Measurements from ENCODE around the gene FIGNL2.
"Not testable (repeated sequence)": the region's sequence is repeated elsewhere in the genome, so short reads cannot be mapped to it uniquely, and the experiment has no call there.

The FIGNL2 gene

GRCh38 chr12:51833448-51834227 is 14.9 kb downstream of the FIGNL2 start:
- DNase-seq, result no peak

DNA sequence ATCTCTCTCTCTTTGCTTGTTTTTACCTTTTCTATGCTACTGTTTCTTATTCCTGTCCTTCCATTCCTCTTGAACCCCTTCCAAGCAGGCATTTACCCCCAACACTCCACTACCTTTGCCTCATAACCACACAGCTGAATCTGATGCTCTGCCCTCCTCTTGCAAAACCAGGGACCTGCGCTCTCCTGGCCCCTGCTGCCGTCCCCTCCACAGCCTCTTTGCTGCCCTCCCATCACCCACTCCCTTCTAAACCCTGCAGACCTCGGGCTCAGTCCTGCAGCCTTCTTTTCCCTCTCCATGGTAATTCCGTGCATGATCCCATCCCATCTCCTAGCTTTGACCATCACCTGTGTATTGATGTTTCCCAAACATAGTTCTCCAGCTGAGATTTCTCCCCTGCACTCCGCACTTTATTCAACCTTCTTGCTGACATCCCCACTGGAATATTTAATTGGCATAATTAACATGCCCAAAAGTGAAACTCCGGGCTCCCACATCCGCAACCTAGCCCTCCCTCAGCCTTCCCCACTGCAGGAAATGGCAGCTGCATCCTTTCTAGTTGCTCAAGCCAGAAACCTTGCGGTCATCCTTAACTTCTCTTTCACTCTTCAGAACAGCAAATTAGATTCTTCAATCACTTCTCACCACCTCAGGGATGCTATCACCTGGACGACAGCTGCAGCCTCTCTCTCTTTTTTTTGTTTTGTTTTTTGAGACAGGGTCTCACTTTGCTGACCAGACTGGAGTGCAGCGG is 16.0 kb downstream of the FIGNL2 start:
- no peak for DNase-seq

DNA sequence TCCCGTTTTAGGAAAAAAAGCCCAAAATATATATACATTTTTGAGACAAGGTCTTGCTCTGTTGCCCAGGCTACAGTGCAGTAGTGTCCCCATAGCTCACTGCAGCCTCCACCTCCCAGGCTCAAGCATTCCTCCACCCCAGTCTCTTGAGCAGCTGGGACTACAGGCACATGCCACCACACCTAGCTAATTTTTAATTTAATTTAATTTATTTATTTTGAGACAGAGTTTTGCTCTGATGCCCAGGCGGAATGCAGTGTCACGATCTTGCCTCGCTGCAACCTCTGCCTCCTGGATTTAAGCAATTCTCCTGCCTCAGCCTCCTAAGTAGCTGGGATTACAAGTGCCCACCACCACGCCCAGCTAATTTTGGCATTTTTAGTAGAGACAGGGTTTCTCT is 16.7 kb downstream of the FIGNL2 start:
- DNase-seq, result not testable (repeated sequence)

DNA sequence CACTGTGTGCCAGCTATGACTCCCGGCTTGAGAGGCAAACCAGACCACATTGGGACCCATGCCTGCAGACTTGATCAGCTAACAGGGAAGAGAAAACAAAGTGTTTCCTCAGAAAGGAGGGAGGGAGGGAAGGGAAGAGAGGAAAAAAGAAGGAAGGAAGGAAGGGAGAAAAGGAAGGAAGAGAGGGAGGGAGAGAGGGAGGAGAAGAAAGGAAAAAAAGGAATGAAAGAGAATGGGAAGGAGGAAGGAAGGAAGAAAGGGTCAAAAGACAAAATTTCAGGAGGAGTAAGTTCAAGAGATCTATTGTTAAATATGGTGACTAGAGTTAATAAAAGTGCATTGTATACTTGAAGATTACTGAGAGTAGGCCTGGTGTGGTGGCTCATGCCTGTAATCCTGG is 18.9 kb downstream of the FIGNL2 start:
- DNase-seq, result no peak

- no peak for DNase-seq
Measured at GRCh38 chr12:51829011-51829481, 19.5 kb downstream of the FIGNL2 start.

DNA sequence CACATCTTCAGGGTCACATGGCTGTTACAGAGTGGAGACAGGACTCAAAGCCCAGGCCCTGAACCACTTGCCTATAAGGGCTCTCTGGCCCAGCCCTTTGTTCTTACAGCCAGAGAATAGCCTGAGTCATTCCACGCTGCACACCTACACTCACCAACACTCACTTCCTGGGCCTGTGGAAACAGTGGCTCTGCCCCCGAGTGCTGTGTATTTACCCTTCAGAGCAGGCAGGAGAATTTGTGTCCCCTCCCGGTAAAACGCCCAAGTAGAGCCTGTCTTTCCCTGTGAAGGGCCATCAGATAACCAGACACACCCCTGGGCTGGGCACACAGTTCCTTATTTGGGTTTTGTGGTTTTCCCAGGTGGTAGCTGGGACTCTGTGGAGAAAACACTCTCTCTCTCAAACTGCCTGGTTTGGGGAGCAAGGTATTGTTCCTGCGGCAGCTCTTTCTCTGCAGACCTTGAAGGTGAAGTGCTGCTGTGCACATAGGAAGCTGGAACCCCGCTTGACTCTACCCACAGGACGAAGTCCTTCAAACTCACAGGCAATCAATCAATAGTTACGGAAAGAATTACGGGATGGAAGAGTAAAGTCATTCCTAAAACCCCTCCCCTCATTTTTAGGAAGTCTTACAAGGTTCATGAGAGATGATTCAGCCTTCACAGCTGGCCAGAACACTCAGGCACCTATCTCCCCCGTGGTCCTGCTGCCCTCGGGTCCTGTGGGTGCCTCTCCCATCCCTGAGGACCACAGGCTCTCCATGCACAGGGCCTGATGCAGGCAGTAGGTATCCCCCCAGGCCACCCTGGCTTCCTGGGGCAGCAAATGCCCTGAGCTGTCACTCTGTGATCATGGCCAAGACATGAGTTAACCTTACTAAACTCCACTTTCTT is 20.3 kb downstream of the FIGNL2 start:
- no peak for DNase-seq

- DNase-seq, result no peak
Measured at GRCh38 chr12:51826881-51827280, 21.6 kb downstream of the FIGNL2 start.

DNA sequence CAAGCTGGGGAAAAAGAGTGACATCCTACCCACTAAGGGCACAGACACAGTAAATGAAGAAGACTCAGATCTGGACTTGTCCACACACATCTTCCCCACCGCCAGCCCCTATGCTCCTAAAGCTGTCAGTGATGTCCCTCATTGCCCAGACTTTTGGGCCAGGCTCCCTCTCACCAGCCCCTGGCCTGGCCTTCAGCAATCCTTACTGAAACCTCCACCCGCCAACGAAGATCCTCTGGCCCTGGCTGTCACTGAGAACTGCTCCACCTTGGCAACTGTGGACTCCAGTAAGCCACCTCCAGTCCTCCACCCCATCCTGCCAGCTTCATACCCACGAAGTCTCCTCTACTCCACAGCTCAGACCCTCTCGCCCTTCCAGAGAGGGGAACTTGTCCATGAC is 23.3 kb downstream of the FIGNL2 start:
- no peak for DNase-seq

GRCh38 chr12:51823875-51824565 is 24.5 kb downstream of the FIGNL2 start:
- DNase-seq, result no peak

DNA sequence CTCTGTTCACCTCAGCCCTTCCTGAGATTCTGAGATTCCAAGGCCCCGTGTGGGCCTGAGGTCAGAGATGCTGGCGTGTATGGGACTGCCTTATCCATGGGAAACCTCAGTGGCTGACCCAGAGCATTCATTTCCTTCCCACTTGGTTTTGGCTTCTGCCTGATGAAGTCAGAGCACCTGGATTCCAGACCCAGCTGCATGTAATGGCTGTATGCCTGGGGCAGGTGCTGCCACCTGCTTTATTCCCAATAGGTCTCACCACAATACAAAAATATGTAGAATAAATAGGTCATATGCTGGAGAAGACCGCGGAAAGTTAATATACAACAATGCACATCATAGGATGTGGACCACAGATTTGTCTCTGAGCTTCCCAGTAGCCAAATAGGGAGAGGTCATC is 25.6 kb downstream of the FIGNL2 start:
- no peak for DNase-seq

DNA sequence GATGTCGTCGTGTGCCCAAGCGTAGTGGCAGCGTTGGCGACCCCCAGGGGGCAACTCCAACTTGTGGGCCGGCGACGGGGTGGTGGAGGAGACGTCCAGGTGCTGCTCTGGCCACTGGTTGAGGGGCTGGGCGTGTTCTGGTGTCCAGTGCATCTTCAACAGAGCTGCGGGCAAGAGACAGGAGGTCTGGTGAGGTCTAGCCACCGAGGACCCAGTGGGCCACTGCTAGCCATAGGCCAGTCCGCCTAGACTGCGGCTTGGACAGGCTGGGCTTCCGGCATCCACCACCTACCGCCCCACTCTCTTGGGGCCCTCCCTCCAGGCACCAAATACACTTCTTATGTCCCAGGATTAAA is 26.3 kb downstream of the FIGNL2 start:
- DNase-seq, result no peak

GRCh38 chr12:51821440-51822260 is 26.9 kb downstream of the FIGNL2 start:
- no peak for DNase-seq

DNA sequence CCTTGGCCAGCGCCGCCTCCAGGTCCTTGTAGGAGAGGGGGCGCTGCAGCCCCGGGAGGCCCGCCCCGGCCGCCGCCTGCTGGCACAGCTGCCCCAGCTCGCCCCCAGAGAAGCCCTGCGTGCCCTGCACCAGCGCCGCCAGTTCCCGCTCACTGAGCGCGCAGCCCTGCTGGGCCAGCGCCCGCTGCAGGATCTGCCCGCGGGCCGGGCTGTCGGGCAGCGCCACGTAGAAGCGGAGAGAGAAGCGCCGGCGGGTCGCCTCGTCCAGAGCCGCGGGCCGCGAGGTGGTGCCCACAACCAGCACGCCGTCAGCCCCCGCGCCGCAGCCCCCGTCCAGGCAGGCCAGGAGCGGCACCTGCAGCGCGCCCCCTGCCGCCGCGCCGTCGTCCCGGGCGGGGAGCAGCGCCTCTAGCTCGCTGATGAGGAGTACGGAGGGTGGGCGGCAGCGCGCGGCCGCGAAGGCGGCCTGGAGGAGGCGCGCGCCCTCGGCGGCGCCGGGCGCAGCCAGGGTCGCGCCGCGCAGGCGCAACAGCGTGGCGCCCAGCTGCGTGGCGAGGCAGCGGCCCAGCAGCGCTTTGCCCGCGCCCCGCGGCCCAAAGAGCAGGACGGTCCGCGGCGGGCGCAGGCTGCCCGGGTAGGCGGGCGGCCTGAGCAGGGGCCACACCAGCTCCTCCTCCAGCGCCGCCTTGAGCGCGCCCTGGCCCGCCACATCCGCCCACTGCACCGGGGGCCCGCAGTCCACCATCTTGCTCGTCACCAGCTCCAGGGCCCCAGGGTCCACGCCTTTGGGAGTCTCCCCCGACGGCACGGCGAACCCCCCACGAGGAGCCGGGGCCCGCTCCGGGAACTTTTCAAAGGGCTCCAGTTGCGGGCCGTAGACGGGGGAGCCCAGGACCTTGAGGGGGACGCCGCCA is 27.7 kb downstream of the FIGNL2 start:
- no peak for DNase-seq

GRCh38 chr12:51819736-51820525 is 28.6 kb downstream of the FIGNL2 start:
- DNase-seq, result no peak

DNA sequence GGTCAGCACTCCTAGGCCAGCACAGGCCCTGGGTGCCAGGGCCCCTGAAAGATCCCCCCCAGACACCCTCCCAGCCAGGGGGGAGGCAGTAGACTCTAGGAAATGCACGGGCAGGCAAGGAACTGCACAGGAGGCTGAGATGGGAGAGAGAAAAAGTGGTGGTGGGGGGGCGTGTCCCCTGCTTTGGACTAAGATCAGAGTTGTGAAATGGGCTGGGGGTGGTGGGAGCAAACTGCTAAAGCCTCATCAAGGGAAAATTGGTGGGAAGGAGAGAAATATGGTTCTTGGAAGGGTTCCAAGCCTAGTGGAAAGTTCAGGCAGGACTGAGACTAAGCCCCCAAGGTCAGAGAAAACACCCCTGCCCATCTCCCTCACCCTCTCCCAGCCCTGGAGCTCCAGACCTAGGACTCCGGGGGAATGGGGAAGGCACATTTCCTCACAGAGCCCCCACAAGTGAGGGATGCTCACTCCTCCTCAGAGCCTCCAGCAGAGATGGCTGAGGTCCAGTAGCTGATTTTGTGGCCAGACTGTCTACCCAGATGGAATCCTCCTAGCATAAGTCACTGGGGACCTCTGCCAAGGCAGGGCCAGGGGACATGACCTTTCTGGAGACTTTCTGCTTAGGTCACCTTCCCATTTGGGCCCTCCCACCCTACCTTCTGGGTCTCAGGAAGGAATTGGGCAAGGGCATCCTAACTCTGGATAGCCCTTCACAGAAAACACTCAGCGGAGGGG is 29.8 kb downstream of the FIGNL2 start:
- DNase-seq, result no peak

DNA sequence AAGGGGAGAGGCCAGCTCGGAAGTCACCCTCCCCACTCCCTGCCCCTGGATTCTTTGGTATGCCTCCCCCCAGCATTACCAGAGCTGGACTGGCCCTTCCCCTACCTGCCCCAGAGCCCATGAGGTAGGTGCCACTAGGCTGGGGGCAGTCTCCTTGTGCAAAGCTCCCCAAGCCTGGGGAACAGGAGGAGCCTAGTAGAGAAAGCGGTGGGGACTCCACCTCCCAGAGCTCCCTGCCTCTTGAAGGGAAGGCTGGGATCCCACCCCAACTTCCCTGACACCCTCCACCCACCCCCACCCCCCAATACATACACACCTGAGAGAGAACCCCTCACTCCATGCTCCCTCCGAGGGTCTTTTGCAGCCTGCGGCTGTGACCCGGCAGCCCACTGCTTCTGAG is 30.4 kb downstream of the FIGNL2 start:
- DNase-seq, result no peak

DNA sequence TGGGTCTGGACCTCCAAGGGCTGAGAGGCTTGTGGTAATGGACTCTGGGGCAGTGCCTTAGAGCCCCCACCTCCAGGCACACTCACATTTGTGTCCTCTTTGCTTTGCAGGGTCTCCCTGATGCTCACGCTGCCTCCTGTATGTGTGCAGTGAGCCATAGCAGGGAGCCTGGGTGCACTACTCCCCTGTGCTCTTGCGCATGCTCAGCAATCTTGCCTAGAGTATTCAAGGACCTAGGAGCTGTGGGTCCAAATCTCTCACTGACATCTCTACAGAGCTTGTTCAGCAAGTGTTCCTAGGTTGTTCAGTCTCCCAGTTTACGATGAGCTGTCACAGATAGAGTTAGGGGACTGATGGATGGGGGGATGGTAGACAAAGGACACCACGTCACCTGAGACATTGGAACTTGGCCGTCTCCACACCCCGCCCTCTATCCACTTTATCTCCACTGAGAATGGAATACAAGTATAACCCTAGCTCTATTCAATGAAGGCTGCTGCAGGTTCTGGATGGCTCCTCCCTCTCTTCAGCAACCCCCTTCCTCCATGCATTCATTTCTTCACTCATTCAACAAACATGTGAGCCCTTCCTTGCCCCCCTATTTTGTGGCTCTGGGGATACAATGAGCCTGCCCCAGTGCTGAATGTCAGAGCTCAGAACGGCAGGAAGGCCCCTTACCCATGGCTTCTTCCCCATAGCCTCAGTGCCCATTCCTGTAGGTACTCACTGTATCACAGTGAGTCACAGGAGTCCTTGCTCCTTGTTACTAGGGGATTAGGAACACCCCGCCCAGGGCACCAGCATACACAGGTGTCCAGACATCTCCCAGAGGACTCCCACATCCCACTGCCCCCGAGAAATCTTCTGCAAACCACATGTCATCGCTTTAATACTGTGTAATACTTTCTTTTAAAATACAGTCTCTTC is 31.2 kb downstream of the FIGNL2 start:
- DNase-seq, result no peak

- DNase-seq, result no peak
Measured at GRCh38 chr12:51815571-51815970, 32.9 kb downstream of the FIGNL2 start.
